Hepatocyte (in vitro differentiated cells): ENCODE results near the gene PHACTR1.

Experiments
- EZH2 ChIP-seq: fragments of 200-600 bp; sonication (generic); IDR thresholded peaks from 2 replicates; pipeline ENCODE4 v1.6.1; 2016; ENCODE audit warnings: antibody characterized with exemption, mild to moderate bottlenecking, borderline replicate concordance
- TF ChIP-seq, protein P1 (sequence below): fragments of 200-600 bp; sonication (generic); IDR thresholded peaks from 2 replicates; pipeline ENCODE4 v1.5.1; 2016; ENCODE audit warnings: antibody characterized with exemption, mild to moderate bottlenecking; ENCODE audit not compliant: poor library complexity

DNA sequence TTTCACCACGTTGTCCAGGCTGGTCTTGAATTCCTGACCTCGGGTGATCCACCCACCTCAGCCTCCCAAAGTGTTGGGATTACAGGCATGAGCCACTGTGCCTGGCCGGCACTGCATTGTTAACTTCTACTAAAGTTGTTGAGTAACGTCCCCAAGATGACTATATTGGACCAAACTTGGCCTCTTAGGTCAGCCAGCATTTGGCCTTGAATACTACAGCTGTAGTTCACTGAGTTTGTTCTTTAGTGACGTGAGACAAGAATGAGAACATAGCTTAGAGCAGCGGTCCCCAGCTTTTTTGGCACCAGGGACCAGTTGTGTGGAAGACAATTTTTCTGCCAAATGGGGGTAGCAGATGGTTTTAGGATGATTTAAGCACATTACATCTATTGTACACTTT, 374.6 kb downstream of the PHACTR1 start:
- TF ChIP-seq, protein P1, sequence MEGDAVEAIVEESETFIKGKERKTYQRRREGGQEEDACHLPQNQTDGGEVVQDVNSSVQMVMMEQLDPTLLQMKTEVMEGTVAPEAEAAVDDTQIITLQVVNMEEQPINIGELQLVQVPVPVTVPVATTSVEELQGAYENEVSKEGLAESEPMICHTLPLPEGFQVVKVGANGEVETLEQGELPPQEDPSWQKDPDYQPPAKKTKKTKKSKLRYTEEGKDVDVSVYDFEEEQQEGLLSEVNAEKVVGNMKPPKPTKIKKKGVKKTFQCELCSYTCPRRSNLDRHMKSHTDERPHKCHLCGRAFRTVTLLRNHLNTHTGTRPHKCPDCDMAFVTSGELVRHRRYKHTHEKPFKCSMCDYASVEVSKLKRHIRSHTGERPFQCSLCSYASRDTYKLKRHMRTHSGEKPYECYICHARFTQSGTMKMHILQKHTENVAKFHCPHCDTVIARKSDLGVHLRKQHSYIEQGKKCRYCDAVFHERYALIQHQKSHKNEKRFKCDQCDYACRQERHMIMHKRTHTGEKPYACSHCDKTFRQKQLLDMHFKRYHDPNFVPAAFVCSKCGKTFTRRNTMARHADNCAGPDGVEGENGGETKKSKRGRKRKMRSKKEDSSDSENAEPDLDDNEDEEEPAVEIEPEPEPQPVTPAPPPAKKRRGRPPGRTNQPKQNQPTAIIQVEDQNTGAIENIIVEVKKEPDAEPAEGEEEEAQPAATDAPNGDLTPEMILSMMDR = no peak
- no peak for TF ChIP-seq EZH2
